Measurements from ENCODE around the gene CATSPERD.

Gene CATSPERD

GRCh38 chr19:5786593-5787408 is 66.4 kb downstream of the CATSPERD start:
- no peak for TF ChIP-seq POLR2A (IDR thresholded peaks at IDR 0.05; ENCODE audit: low read depth, low read length)
- FAIRE-seq (no peak), DNase-seq (ENCODE audit: insufficient read length, low spot score) (no peak)

GRCh38 chr19:5787409-5788182 is 67.2 kb downstream of the CATSPERD start:
- no peak for TF ChIP-seq POLR2A (IDR thresholded peaks at IDR 0.05; ENCODE audit: low read depth, low read length)
- FAIRE-seq: no peak
- no peak for DNase-seq (ENCODE audit: insufficient read length, low spot score)

- FAIRE-seq (no peak), DNase-seq (ENCODE audit: insufficient read length, low spot score) (no peak)
- no peak for TF ChIP-seq POLR2A (IDR thresholded peaks at IDR 0.05; ENCODE audit: low read depth, low read length)
Observed at GRCh38 chr19:5788422-5788821, 68.0 kb downstream of the CATSPERD start.

- DNase-seq (ENCODE audit: insufficient read length, low spot score) (no peak), FAIRE-seq (no peak)
- no peak for TF ChIP-seq POLR2A (IDR thresholded peaks at IDR 0.05; ENCODE audit: low read depth, low read length)
Observed at GRCh38 chr19:5789351-5789761, 68.9 kb downstream of the CATSPERD start.

- no peak for TF ChIP-seq POLR2A (IDR thresholded peaks at IDR 0.05; ENCODE audit: low read depth, low read length)
- no peak for FAIRE-seq
- no peak for DNase-seq (ENCODE audit: insufficient read length, low spot score)
Observed at GRCh38 chr19:5789886-5790558, 69.6 kb downstream of the CATSPERD start.

- DNase-seq (ENCODE audit: insufficient read length, low spot score) (peak; percentile 100), FAIRE-seq (peak; percentile 92)
- TF ChIP-seq POLR2A (IDR thresholded peaks at IDR 0.05; ENCODE audit: low read depth, low read length): peak; percentile 72
Observed at GRCh38 chr19:5790559-5791520, 70.4 kb downstream of the CATSPERD start, which contains the start of gene DUS3L. Gene DUS3L (minus strand): TSS chr19:5791163. CDS start chr19:5791141, 22 bp downstream.

GRCh38 chr19:5792224-5792623 is 71.8 kb downstream of the CATSPERD start:
- no peak for TF ChIP-seq POLR2A (IDR thresholded peaks at IDR 0.05; ENCODE audit: low read depth, low read length)
- FAIRE-seq (no peak), DNase-seq (ENCODE audit: insufficient read length, low spot score) (no peak)

GRCh38 chr19:5793188-5793587 is 72.8 kb downstream of the CATSPERD start:
- DNase-seq (ENCODE audit: insufficient read length, low spot score): no peak
- FAIRE-seq: no peak
- no peak for TF ChIP-seq POLR2A (IDR thresholded peaks at IDR 0.05; ENCODE audit: low read depth, low read length)

GRCh38 chr19:5795382-5795919 is 75.0 kb downstream of the CATSPERD start:
- TF ChIP-seq POLR2A (IDR thresholded peaks at IDR 0.05; ENCODE audit: low read depth, low read length): no peak
- DNase-seq (ENCODE audit: insufficient read length, low spot score) (no peak), FAIRE-seq (no peak)

GRCh38 chr19:5798244-5798643 is 77.8 kb downstream of the CATSPERD start:
- DNase-seq (ENCODE audit: insufficient read length, low spot score) (no peak), FAIRE-seq (no peak)
- no peak for TF ChIP-seq POLR2A (IDR thresholded peaks at IDR 0.05; ENCODE audit: low read depth, low read length)

GRCh38 chr19:5799247-5800241 is 79.1 kb downstream of the CATSPERD start:
- FAIRE-seq (no peak), DNase-seq (ENCODE audit: insufficient read length, low spot score) (no peak)
- no peak for TF ChIP-seq POLR2A (IDR thresholded peaks at IDR 0.05; ENCODE audit: low read depth, low read length)

Measured in H54 (cell line).